OCI-LY7 (cell line): ENCODE results near the gene EBP. TPM values are rescaled to one million over a fixed set of nuclear protein-coding genes. Genes with fewer than 3 reads are reported as not detected.

ENCODE experiments used
- BruUV-seq: library from RNA; stranded (reverse); fragments of 400-500 nt; replicated peaks from 2 replicates; lab custom pipeline; 2021; lab: Mats Ljungman, UMichigan
- CTCF ChIA-PET: fragments of 300-600 bp; sonication (Branson Sonifier 250); formaldehyde crosslinking; loops from one replicate; lab custom pipeline; 2022; ENCODE audit warnings: antibody characterized with exemption; ENCODE audit not compliant: unreplicated experiment; lab: Charles Lee
- POLR2A ChIA-PET: fragments of 300-600 bp; sonication (Branson Sonifier 250); formaldehyde crosslinking; loops from one replicate; lab custom pipeline; 2022; ENCODE audit warnings: antibody characterized with exemption; lab: Charles Lee
- DNase-seq: peaks from one replicate; pipeline ENCODE4 v3.0.0-alpha.2; 2015; ENCODE audit warnings: low spot score
- H2AFZ ChIP-seq: fragments of 200-600 bp; sonication (generic), shearing (Covaris generic); 2 replicates; pipeline ENCODE4 v1.6.1; 2014; ENCODE audit warnings: mild to moderate bottlenecking, antibody characterized with exemption, low read length, moderate library complexity
- H3K27ac ChIP-seq: fragments of 200-600 bp; sonication (generic); 2 replicates; pipeline ENCODE4 v1.5.1; 2014; ENCODE audit warnings: mixed run types, low read depth, mild to moderate bottlenecking, moderate library complexity, low read length, inconsistent platforms; ENCODE audit not compliant: poor library complexity, severe bottlenecking
- H3K36me3 ChIP-seq: fragments of 200-600 bp; sonication (generic); 2 replicates; pipeline ENCODE4 v1.6.1; 2014; ENCODE audit warnings: mild to moderate bottlenecking, antibody characterized with exemption, low read length, moderate library complexity, mixed read lengths; ENCODE audit not compliant: insufficient read depth
- H3K4me1 ChIP-seq: fragments of 200-600 bp; sonication (generic); 2 replicates; pipeline ENCODE4 v1.5.1; 2014; ENCODE audit warnings: mild to moderate bottlenecking, low read length; ENCODE audit not compliant: insufficient read depth, poor library complexity, severe bottlenecking
- H3K4me2 ChIP-seq: fragments of 200-600 bp; sonication (generic); 2 replicates; pipeline ENCODE4 v1.6.1; 2014; ENCODE audit warnings: mild to moderate bottlenecking, low read length
- H3K4me3 ChIP-seq: fragments of 200-600 bp; sonication (generic); 2 replicates; pipeline ENCODE4 v1.5.1; 2014; ENCODE audit warnings: mild to moderate bottlenecking, low read depth, low read length; ENCODE audit not compliant: poor library complexity, severe bottlenecking
- H3K79me2 ChIP-seq: fragments of 200-600 bp; sonication (generic); 2 replicates; pipeline ENCODE4 v1.6.1; 2016; ENCODE audit warnings: low read depth, mild to moderate bottlenecking, low read length, moderate library complexity, mixed read lengths; ENCODE audit not compliant: insufficient read depth
- H3K9me2 ChIP-seq: fragments of 200-600 bp; sonication (generic); 2 replicates; pipeline ENCODE4 v1.6.1; 2016; ENCODE audit warnings: mild to moderate bottlenecking, low read length, mixed read lengths; ENCODE audit not compliant: insufficient read depth
- H3K9me3 ChIP-seq: fragments of 200-600 bp; sonication (generic); 2 replicates; pipeline ENCODE4 v1.6.1; 2014; ENCODE audit warnings: mild to moderate bottlenecking, mixed run types, low read length, mixed read lengths
- H4K20me1 ChIP-seq: fragments of 200-600 bp; sonication (generic); 2 replicates; pipeline ENCODE4 v1.6.1; 2014; ENCODE audit warnings: mild to moderate bottlenecking, antibody characterized with exemption, low read length, moderate library complexity, mixed read lengths; ENCODE audit not compliant: insufficient read depth
- CTCF ChIP-seq: fragments of 200-600 bp; sonication (generic); conservative IDR thresholded peaks from 2 replicates; pipeline ENCODE4 v1.5.1; 2014; ENCODE audit warnings: mild to moderate bottlenecking, antibody characterized with exemption, low read length, moderate library complexity, mixed read lengths
- EZH2phosphoT487 ChIP-seq: fragments of 200-600 bp; sonication (generic); IDR thresholded peaks from 2 replicates; pipeline ENCODE4 v1.6.1; 2018; ENCODE audit warnings: low read depth, borderline replicate concordance, mild to moderate bottlenecking, mixed run types, antibody characterized with exemption, low read length, moderate library complexity, mixed read lengths
- intact Hi-C: fragments of 100-400 bp; cut with micrococcal nuclease; formaldehyde crosslinking; loops from one replicate; pipeline ENCODE4 v1.10.0; 2022; ENCODE audit not compliant: unreplicated experiment
- total RNA-seq, 2 experiments: library from RNA; depleted of rRNA in 1 of 2; stranded (reverse); fragments of >200 nt in 1 of 2; shearing (Covaris generic) in 1 of 2; gene quantifications; 2 replicates each; pipeline ENCODE4 v1.2.3, GENCODE V29; 2014 to 2022

EBP gene
- total RNA-seq, 2 experiments from 2014 or later, result 94.4 to 126 TPM

GRCh38 chrX:48490661-48491060 lies 30.9 kb upstream of the EBP start:
- Histone ChIP-seq H3K79me2 (no peaks in the 10 kb centered on the region), H3K4me3 (no peak overlapping the region), H2AFZ (no peak overlapping the region), H3K27ac (no peak overlapping the region), H3K9me3 (no peaks in the 10 kb centered on the region), H4K20me1 (no peaks in the 10 kb centered on the region), H3K4me1 (no peaks in the 10 kb centered on the region), H3K4me2 (no peak overlapping the region), H3K36me3 (peaks cover 12% of the 10 kb centered on the region; the same call in 1 of the 2 replicates), H3K9me2 (no peaks in the 10 kb centered on the region)
- ChIA-PET POLR2A (no interaction called here), CTCF (no interaction called here)
- TF ChIP-seq CTCF (no peak), EZH2phosphoT487 (no peak)
- intact Hi-C loops, result no loop called here
- no TSS peak for BruUV-seq
- no peak for DNase-seq

- Histone ChIP-seq H2AFZ (no peak overlapping the region), H3K4me2 (no peak overlapping the region), H4K20me1 (no peaks in the 10 kb centered on the region), H3K9me2 (no peaks in the 10 kb centered on the region), H3K79me2 (no peaks in the 10 kb centered on the region), H3K9me3 (no peaks in the 10 kb centered on the region), H3K27ac (no peak overlapping the region), H3K4me1 (no peaks in the 10 kb centered on the region), H3K36me3 (peaks cover 8% of the 10 kb centered on the region; the same call in 1 of the 2 replicates), H3K4me3 (no peak overlapping the region)
- no peak for DNase-seq
- POLR2A ChIA-PET, result no interaction called here
- TF ChIP-seq EZH2phosphoT487 (no peak), CTCF (no peak)
- CTCF ChIA-PET, result no interaction called here
- intact Hi-C loops, result no loop called here
- BruUV-seq, result no TSS peak
Observed at GRCh38 chrX:48491809-48492208, 29.8 kb upstream of the EBP start.

GRCh38 chrX:48492293-48492910 lies 29.2 kb upstream of the EBP start:
- Histone ChIP-seq H3K79me2 (no peaks in the 10 kb centered on the region), H4K20me1 (no peaks in the 10 kb centered on the region), H3K9me2 (no peaks in the 10 kb centered on the region), H2AFZ (no peak overlapping the region), H3K27ac (no peak overlapping the region), H3K4me1 (no peaks in the 10 kb centered on the region), H3K4me3 (no peak overlapping the region), H3K36me3 (peaks cover 3% of the 10 kb centered on the region; the same call in 1 of the 2 replicates), H3K4me2 (no peak overlapping the region), H3K9me3 (no peaks in the 10 kb centered on the region)
- DNase-seq, result no peak
- CTCF ChIA-PET, result no interaction called here
- intact Hi-C loops, result no loop called here
- POLR2A ChIA-PET, result no interaction called here
- BruUV-seq, result no TSS peak
- TF ChIP-seq CTCF (no peak), EZH2phosphoT487 (no peak)
